GM15510 (cell line): ENCODE measurements around the gene ZNF587.

Experiments
- POLR2A ChIP-seq: IDR thresholded peaks from 3 replicates; pipeline ENCODE4 v1.6.1; 2011; ENCODE audit warnings: borderline replicate concordance; ENCODE audit not compliant: insufficient read length; ENCODE audit errors: extremely low read depth

Gene ZNF587

GRCh38 chr19:57819475-57820148 is 30.0 kb upstream of the ZNF587 start:
- peak; percentile 84 for TF ChIP-seq POLR2A

- no peak for TF ChIP-seq POLR2A
These were observed 29.1 kb upstream of the ZNF587 start for GRCh38 chr19:57820599-57820998.

GRCh38 chr19:57825511-57825910 is 24.1 kb upstream of the ZNF587 start:
- no peak for TF ChIP-seq POLR2A

DNA sequence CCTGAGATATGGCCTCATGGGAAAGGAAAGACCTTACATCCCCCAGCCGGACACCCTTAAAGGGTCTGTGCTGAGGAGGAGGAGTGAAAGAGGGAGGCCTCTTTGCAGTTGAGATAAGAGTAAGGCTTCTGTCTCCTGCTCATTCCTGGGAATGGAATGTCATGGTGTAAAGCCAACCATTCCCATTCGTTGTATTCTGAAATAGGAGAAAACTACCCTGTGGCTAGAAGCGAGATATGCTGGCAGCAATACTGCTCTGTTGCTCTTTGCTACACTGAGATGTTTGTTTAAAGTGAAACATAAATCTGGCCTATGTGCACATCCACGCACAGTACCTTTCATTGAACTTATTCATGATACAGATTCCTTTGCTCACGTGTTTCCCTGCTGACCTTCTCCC is 20.3 kb upstream of the ZNF587 start:
- TF ChIP-seq POLR2A, result no peak

DNA sequence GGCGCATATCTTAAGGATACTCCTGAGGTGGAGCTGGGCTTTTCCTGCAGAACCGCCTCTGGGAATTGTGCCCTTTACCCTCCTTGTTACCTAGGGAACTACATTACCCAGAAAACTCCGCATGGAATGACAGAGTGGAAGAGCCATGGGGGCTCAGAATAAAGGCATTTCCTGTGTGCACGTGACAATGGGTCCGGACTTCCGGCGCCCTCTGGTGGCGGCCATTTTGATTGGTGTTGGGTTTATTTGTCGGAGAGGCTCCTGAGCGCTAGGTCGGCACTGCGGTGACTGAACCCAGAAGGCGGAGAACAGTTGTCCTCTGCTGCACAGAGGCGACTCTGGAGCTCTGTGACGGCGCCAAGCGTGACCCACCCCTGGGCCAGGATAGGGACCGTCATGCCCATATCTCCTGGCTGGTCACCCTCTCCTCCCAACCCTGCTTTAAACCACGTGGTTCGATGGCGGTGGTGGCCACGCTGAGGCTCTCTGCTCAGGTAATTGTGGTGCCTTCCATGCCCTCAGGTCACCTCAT is 19.5 kb upstream of the ZNF587 start, which contains the start of gene ZNF587B:
TSS of gene ZNF587B (plus strand) at position 229 of the 532 bp plus-strand sequence. CDS start at position 459, 230 bp downstream.
- no peak for TF ChIP-seq POLR2A

GRCh38 chr19:57841122-57841763 is 8.4 kb upstream of the ZNF587 start:
- no peak for TF ChIP-seq POLR2A

- no peak for TF ChIP-seq POLR2A
These were observed 926 bp downstream of the ZNF587 start for GRCh38 chr19:57850553-57851017.

DNA sequence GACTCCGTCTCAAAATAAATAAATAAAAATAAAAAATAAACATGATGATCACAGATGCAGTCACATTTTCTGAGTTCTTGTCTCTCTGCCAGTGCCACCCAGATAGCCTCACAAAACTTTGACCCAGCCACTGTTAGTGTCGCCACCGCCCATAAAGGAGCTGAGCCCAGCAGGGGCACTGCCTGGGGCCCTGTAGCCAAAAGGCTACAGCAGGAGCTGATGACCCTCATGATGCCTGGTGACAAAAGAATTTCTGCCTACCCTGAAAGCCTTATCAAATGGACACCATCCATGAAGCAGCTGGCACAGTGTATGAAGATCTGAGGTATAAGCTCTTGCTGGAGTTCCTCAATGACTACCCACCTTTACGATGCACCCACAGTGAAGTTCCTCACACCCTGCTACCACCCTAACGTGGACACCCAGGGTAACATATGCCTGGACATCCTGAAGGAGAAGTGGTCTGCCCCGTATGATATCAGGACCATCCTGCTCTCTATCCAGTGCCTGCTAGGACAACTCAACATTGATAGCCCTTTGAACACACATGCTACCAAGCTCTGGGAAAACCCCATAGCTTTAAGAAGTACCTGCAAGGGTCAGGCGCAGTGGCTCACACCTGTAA is 18.3 kb downstream of the ZNF587 start:
- TF ChIP-seq POLR2A, result no peak

- no peak for TF ChIP-seq POLR2A
These were observed 20.6 kb downstream of the ZNF587 start for GRCh38 chr19:57870225-57870624.

- no peak for TF ChIP-seq POLR2A
These were observed 22.8 kb downstream of the ZNF587 start for GRCh38 chr19:57872450-57872849.

DNA sequence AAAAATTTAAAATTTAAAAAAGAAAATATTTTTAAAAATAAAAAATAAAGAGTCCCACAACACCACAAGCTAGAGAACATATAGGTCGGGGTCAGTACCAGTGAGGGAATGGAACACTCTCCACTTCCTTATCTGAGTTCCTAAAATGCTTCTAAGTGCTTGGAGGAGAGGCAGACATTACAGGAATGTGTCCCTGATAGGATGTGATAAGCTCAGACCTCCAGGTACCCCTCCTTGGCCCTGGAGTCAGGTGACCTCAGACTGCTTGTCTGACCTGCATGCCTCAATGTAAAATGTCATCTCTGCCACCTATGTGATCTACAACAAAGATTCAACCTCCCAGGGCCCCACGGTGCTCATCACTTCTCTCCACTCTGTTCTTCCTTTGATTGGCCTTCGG is 36.4 kb downstream of the ZNF587 start:
- TF ChIP-seq POLR2A, result no peak

DNA sequence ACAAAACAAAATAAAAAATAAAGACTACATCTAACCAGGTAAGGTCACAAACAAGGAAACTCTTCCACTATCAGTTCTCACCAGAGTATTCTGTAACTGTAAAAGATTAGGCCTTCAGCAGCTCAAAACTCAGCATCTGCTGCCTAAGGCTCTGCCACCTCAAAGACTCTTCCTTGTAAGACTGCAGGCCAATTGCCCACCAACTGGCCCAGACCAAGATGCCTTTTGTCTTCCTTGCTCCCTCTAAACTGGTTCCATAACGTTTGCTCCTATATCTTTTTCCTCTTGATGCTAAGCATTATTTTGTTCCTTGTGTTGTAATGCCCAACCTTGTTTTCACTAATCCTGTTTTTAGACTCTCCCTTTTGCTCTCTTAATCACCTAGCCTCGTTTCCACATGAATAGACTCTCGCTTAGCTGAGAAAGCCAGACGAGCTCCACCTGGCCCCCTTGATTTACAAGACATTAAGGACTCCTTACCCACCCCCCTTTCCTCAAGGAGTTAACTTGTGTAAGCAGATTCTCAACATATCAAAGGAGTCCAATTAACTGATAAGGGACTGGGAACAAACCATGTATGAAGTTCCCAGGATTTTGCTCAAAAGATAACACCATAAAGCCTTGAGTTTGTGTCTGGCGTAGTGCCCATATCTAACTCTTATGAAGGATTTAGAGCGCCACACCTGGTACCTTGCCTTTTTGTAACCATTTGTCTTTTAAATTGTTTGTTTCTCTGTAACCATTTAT is 37.7 kb downstream of the ZNF587 start:
- TF ChIP-seq POLR2A, result no peak

- no peak for TF ChIP-seq POLR2A
These were observed 38.5 kb downstream of the ZNF587 start for GRCh38 chr19:57888107-57888559.

- TF ChIP-seq POLR2A, result peak; percentile 53
These were observed 39.0 kb downstream of the ZNF587 start, which contains the start of gene ZNF814 for GRCh38 chr19:57888560-57889231. TSS of gene ZNF814 (minus strand) at chr19:57889037. CDS start at chr19:57888802, 235 bp downstream.
